Mucosa of descending colon (tissue), 3 donors: ENCODE measurements around the gene TDP1. TPM values are rescaled to one million over a fixed set of nuclear protein-coding genes. Genes with fewer than 3 reads are reported as not detected.

Experiments
- ATAC-seq: fragments of 200-7000 bp; cut with Tn5 transposase; one replicate; pipeline ENCODE4 v1.9.1; 2020; ENCODE audit warnings: mild to moderate bottlenecking, moderate library complexity
- DNase-seq, 3 donors: peaks; one replicate each; pipeline ENCODE4 v3.0.0-alpha.2; 2020
- H3K36me3 ChIP-seq: fragments of 200-600 bp; one replicate; pipeline ENCODE4 v1.8.0; 2021; ENCODE audit warnings: low read depth, mild to moderate bottlenecking
- H3K4me1 ChIP-seq: fragments of 200-600 bp; one replicate; pipeline ENCODE4 v1.8.0; 2021; ENCODE audit warnings: low read depth, mild to moderate bottlenecking
- H3K4me3 ChIP-seq: fragments of 200-600 bp; one replicate; pipeline ENCODE4 v1.8.0; 2021; ENCODE audit warnings: mild to moderate bottlenecking
- H3K9me3 ChIP-seq: fragments of 200-600 bp; one replicate; pipeline ENCODE4 v1.8.0; 2021; ENCODE audit warnings: mild to moderate bottlenecking
- CTCF ChIP-seq: fragments of 200-600 bp; IDR thresholded peaks from one replicate; pipeline ENCODE4 v1.8.0; 2022; ENCODE audit warnings: antibody characterized with exemption, mild to moderate bottlenecking
- intact Hi-C, 2 donors: fragments of 100-400 bp; cut with DNase I in 1 of 2; cut with micrococcal nuclease in 1 of 2; formaldehyde crosslinking; loops; one replicate each; pipeline versions ENCODE4 v1.11.0 to v1.11.1; 2022; cut with DNase I, micrococcal nuclease
- total RNA-seq, 3 donors: library from RNA; stranded (reverse); fragmentation: NEBNext Ultra II Directional in 2 of 3; extraction: Animal tissue kit (Norgen Biotek cat#: 25700) in 2 of 3; gene quantifications; one replicate each; pipeline versions ENCODE4 v1.2.1 to v1.2.4, GENCODE V29; 2021 to 2023
- donor health status: DM: no; HTN: no; CAD: no; lungs with moderate emphysema.
- donor health status: DM: no; HTN: no; CAD: no.
- donor health status: DM: no; HTN: yes; CAD: no.

TDP1 gene
- total RNA-seq, 3 donors from 2014 or later: 12.6 to 19.0 (median 14.2) TPM

GRCh38 chr14:89983375-89983774, 27.6 kb downstream of the TDP1 start:
- H3K36me3 ChIP-seq: no peaks in the 10 kb centered on the region
- no peaks in the 10 kb centered on the region for H3K9me3 ChIP-seq
- no peak for DNase-seq
- TF ChIP-seq CTCF: no peak
- intact Hi-C loops: no loop called here
- H3K4me3 ChIP-seq: no peak overlapping the region
- no peak for ATAC-seq
- H3K4me1 ChIP-seq: no peaks in the 10 kb centered on the region

- no peaks in the 10 kb centered on the region for H3K4me1 ChIP-seq
- no peak for TF ChIP-seq CTCF
- intact Hi-C loops: no loop called here
- no peaks in the 10 kb centered on the region for H3K9me3 ChIP-seq
- no peak for DNase-seq
- no peak overlapping the region for H3K4me3 ChIP-seq
- H3K36me3 ChIP-seq: no peaks in the 10 kb centered on the region
- no peak for ATAC-seq
Measured at GRCh38 chr14:89986462-89987160, 30.9 kb downstream of the TDP1 start.

DNA sequence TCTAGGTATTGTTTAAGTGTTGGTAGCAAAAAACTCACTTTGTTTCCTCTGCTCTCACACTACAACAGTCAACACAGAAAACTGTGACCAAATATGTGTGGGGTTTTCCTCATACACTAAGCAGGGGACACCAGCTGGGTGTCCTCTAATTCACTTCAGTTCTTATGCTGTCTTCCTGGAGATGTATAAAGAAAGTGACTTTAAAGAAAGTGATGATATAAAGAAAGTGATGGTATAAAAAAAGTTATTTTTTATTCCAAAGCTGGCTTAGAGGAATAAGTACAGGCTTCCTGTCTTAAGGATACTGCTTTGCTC, 31.4 kb downstream of the TDP1 start:
- no peaks in the 10 kb centered on the region for H3K36me3 ChIP-seq
- H3K4me1 ChIP-seq: no peaks in the 10 kb centered on the region
- TF ChIP-seq CTCF: no peak
- H3K9me3 ChIP-seq: no peaks in the 10 kb centered on the region
- no peak for DNase-seq
- ATAC-seq: no peak
- intact Hi-C loops: no loop called here
- H3K4me3 ChIP-seq: no peak overlapping the region

DNA sequence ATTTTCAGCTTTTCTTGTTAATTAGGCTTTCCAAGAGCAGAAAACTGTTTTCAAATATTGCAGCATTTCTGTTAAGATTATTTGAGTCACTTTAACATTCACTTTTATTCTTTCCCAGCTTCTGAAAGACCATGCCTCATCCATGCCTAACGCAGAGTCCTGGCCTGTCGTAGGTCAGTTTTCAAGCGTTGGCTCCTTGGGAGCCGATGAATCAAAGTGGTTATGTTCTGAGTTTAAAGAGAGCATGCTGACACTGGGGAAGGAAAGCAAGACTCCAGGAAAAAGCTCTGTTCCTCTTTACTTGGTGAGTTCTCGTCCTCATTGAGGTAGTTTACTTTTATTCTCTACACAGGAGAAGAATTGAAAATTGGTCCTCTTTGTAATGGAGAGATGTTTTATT, 33.1 kb downstream of the TDP1 start:
- DNase-seq (no peak), ATAC-seq (no peak)
- no peaks in the 10 kb centered on the region for H3K4me1 ChIP-seq
- no peaks in the 10 kb centered on the region for H3K36me3 ChIP-seq
- intact Hi-C loops: no loop called here
- no peaks in the 10 kb centered on the region for H3K9me3 ChIP-seq
- no peak overlapping the region for H3K4me3 ChIP-seq
- no peak for TF ChIP-seq CTCF

DNA sequence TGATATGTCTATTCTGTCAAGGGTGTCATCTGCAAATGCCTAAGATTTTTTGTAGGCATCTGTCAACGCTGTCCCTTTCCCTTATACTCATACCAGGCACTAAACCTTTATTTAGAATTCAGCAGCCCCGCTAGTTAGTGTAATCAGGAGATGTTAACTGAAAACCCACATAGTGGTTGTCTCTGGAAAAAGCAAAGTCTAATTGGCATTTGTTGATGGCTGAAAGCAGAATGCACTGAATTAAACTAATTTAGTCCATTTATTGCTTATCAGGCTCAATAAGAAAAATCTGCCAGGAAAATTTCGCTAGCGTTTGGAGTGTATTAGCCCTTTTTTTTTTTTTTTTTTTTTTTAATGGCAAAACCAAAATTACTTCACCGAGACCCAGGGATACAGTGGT, 34.5 kb downstream of the TDP1 start:
- Histone ChIP-seq H3K4me1 (no peaks in the 10 kb centered on the region), H3K4me3 (no peak overlapping the region), H3K9me3 (no peaks in the 10 kb centered on the region), H3K36me3 (no peaks in the 10 kb centered on the region)
- no peak for TF ChIP-seq CTCF
- DNase-seq: no peak
- intact Hi-C loops: no loop called here
- ATAC-seq: no peak
